Neural progenitor cell (in vitro differentiated cells): ENCODE measurements around the gene GPR162. TPM values are rescaled to one million over a fixed set of nuclear protein-coding genes. Genes with fewer than 3 reads are reported as not detected.

ENCODE experiments used
- DNase-seq: peaks from one replicate; pipeline ENCODE4 v3.0.0-alpha.2; 2016; ENCODE audit warnings: low spot score
- H2AFZ ChIP-seq: fragments of 200-600 bp; sonication (generic); replicated peaks from 2 replicates; pipeline ENCODE4 v1.6.1; 2016; ENCODE audit warnings: antibody characterized with exemption
- H3F3A ChIP-seq: fragments of 200-600 bp; sonication (generic); 2 replicates; pipeline ENCODE4 v1.6.1; 2016; ENCODE audit warnings: antibody characterized with exemption, low read depth
- H3K27ac ChIP-seq: fragments of 200-600 bp; sonication (generic); 2 replicates; pipeline ENCODE4 v1.5.1; 2016; ENCODE audit warnings: mild to moderate bottlenecking
- H3K27me3 ChIP-seq: fragments of 200-600 bp; sonication (generic); 2 replicates; pipeline ENCODE4 v1.6.1; 2016; ENCODE audit warnings: mild to moderate bottlenecking, moderate library complexity
- H3K36me3 ChIP-seq: fragments of 200-600 bp; sonication (generic); 2 replicates; pipeline ENCODE4 v1.5.1; 2016
- H3K4me1 ChIP-seq: fragments of 200-600 bp; sonication (generic); 2 replicates; pipeline ENCODE4 v1.6.1; 2016; ENCODE audit warnings: mixed run types
- H3K4me2 ChIP-seq: fragments of 200-600 bp; sonication (generic); 2 replicates; pipeline ENCODE4 v1.6.1; 2016
- H3K4me3 ChIP-seq: fragments of 200-600 bp; sonication (generic); 2 replicates; pipeline ENCODE4 v1.5.1; 2016
- H3K79me2 ChIP-seq: fragments of 200-600 bp; sonication (generic); 2 replicates; pipeline ENCODE4 v1.6.1; 2016; ENCODE audit warnings: low read depth
- H3K9ac ChIP-seq: fragments of 200-600 bp; sonication (generic); 2 replicates; pipeline ENCODE4 v1.6.1; 2016
- H3K9me3 ChIP-seq: fragments of 200-600 bp; sonication (generic); 2 replicates; pipeline ENCODE4 v1.5.1; 2016; ENCODE audit warnings: low read depth
- H4K20me1 ChIP-seq: fragments of 200-600 bp; sonication (generic); 2 replicates; pipeline ENCODE4 v1.6.1; 2016; ENCODE audit warnings: low read depth
- H3K27ac Mint-ChIP-seq: 3 replicates; pipeline ENCODE4 v1.8.0; 2021; ENCODE audit warnings: mixed read lengths
- H3K27me3 Mint-ChIP-seq: 2 replicates; pipeline ENCODE4 v1.8.0; 2022; ENCODE audit warnings: low read depth, mild to moderate bottlenecking, inconsistent platforms, moderate library complexity, mixed read lengths; ENCODE audit not compliant: insufficient read depth
- H3K36me3 Mint-ChIP-seq: 3 replicates; pipeline ENCODE4 v1.8.0; 2021; ENCODE audit warnings: mixed read lengths
- H3K4me1 Mint-ChIP-seq: 3 replicates; pipeline ENCODE4 v1.8.0; 2021; ENCODE audit warnings: mixed read lengths
- H3K4me3 Mint-ChIP-seq: 3 replicates; pipeline ENCODE4 v1.8.0; 2021; ENCODE audit warnings: mild to moderate bottlenecking, moderate library complexity, mixed read lengths
- H3K9me3 Mint-ChIP-seq: 3 replicates; pipeline ENCODE4 v1.8.0; 2020; ENCODE audit warnings: mixed read lengths
- CTCF ChIP-seq: fragments of 200-600 bp; sonication (generic); IDR thresholded peaks from 2 replicates; pipeline ENCODE4 v1.5.1; 2017; ENCODE audit warnings: antibody characterized with exemption, mild to moderate bottlenecking
- EZH2 ChIP-seq: fragments of 200-600 bp; sonication (generic); IDR thresholded peaks from 2 replicates; pipeline ENCODE4 v1.6.1; 2017; ENCODE audit warnings: antibody characterized with exemption, mild to moderate bottlenecking, moderate library complexity
- EZH2phosphoT487 ChIP-seq: fragments of 200-600 bp; sonication (generic); IDR thresholded peaks from 2 replicates; pipeline ENCODE4 v1.6.1; 2017; ENCODE audit warnings: antibody characterized with exemption
- total RNA-seq: library from RNA; depleted of rRNA; stranded (reverse); fragments of >200 nt; gene quantifications from 2 replicates; pipeline ENCODE4 v1.2.3, GENCODE V29; 2015; ENCODE audit warnings: low replicate concordance

Gene GPR162
- total RNA-seq, 1 donor from 2014 or later, result 10.0 TPM

DNA sequence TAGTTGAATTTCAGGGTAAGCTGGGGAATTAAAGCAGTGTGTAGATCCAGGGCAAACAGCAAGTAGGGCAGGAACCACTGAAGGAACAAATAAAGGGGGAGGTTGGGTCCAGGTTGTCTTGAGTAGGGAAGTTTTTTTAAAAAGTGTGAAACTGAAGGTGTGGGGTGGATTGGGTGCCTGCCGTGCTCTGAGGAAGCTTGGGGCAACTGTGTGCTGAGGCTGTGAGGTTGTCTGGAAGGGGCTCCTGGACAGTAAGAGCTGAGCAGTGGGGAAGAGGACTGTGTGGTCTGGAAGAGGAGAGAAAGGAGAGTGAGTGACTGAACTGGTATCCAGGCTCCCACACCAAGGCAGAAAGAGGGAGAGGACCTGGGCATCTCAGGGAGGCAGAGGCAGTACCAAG, 10.9 kb upstream of the GPR162 start:
- no peak overlapping the region for H3K27ac ChIP-seq
- no peaks in the 10 kb centered on the region for H3K27me3 ChIP-seq
- no peak for TF ChIP-seq CTCF
- TF ChIP-seq EZH2, result no peak
- no peak for TF ChIP-seq EZH2phosphoT487
- H3K9me3 ChIP-seq, result no peaks in the 10 kb centered on the region
- H3K4me3 Mint-ChIP-seq, result no peak overlapping the region
- H2AFZ ChIP-seq, result peak overlapping the region; percentile 20
- no peak overlapping the region for H3K4me2 ChIP-seq
- H3K4me3 ChIP-seq, result no peak overlapping the region
- no peaks in the 10 kb centered on the region for H3K36me3 Mint-ChIP-seq
- H3K4me1 Mint-ChIP-seq, result peaks cover 18% of the 10 kb centered on the region
- peaks cover 6% of the 10 kb centered on the region for H3F3A ChIP-seq
- no peaks in the 10 kb centered on the region for H3K36me3 ChIP-seq
- H4K20me1 ChIP-seq, result no peaks in the 10 kb centered on the region
- peaks cover 11% of the 10 kb centered on the region for H3K4me1 ChIP-seq
- H3K27ac Mint-ChIP-seq, result peak overlapping the region; percentile 51
- DNase-seq, result no peak
- no peaks in the 10 kb centered on the region for H3K9me3 Mint-ChIP-seq
- no peak overlapping the region for H3K9ac ChIP-seq
- no peaks in the 10 kb centered on the region for H3K79me2 ChIP-seq
- H3K27me3 Mint-ChIP-seq, result peaks cover 5% of the 10 kb centered on the region

- Histone ChIP-seq H4K20me1 (no peaks in the 10 kb centered on the region), H3K79me2 (no peaks in the 10 kb centered on the region), H3K9me3 (no peaks in the 10 kb centered on the region), H3K27me3 (no peaks in the 10 kb centered on the region), H3K4me2 (no peak overlapping the region), H3K36me3 (no peaks in the 10 kb centered on the region), H3K9ac (no peak overlapping the region), H2AFZ (no peak overlapping the region), H3K4me1 (peaks cover 16% of the 10 kb centered on the region), H3K27ac (no peak overlapping the region), H3F3A (peaks cover 14% of the 10 kb centered on the region), H3K4me3 (no peak overlapping the region)
- Mint-ChIP-seq H3K9me3 (no peaks in the 10 kb centered on the region), H3K4me1 (peaks cover 31% of the 10 kb centered on the region), H3K4me3 (no peak overlapping the region), H3K36me3 (no peaks in the 10 kb centered on the region), H3K27me3 (peaks cover 7% of the 10 kb centered on the region), H3K27ac (no peak overlapping the region)
- no peak for DNase-seq
- TF ChIP-seq CTCF (no peak), EZH2phosphoT487 (no peak), EZH2 (no peak)
Observed at GRCh38 chr12:6813363-6813762, 8.3 kb upstream of the GPR162 start.

DNA sequence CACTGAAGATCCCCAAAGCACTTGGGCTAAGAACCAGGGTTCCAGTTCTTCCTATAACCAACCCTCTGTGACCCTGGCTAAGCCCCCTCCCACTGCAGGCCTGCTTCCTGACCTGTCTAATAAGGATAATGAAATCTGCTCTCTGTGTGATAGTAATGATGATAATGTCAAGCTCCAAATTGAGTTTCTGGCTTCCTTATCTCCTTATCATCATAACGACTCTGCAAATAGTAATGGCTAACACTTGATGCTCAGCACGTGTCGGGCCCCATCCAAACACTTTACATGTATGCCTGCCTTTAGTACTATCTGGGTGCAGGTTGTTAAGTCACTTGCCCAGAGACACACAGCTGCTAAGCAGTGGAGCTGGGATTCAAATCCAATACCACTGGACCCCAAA, 5.0 kb upstream of the GPR162 start:
- H3K4me1 ChIP-seq, result peaks cover 34% of the 10 kb centered on the region
- H3K4me3 Mint-ChIP-seq, result peak overlapping the region; percentile 67
- no peaks in the 10 kb centered on the region for H4K20me1 ChIP-seq
- no peak overlapping the region for H3K27ac ChIP-seq
- H3K27me3 Mint-ChIP-seq, result peaks cover 12% of the 10 kb centered on the region
- no peaks in the 10 kb centered on the region for H3K36me3 Mint-ChIP-seq
- no peak overlapping the region for H3K27ac Mint-ChIP-seq
- peaks cover 43% of the 10 kb centered on the region for H3K4me1 Mint-ChIP-seq
- H3K9ac ChIP-seq, result no peak overlapping the region
- H3K4me3 ChIP-seq, result no peak overlapping the region
- H3K4me2 ChIP-seq, result no peak overlapping the region
- H3F3A ChIP-seq, result peaks cover 34% of the 10 kb centered on the region
- H2AFZ ChIP-seq, result no peak overlapping the region
- no peak for DNase-seq
- H3K9me3 ChIP-seq, result no peaks in the 10 kb centered on the region
- TF ChIP-seq EZH2phosphoT487 (no peak), EZH2 (no peak), CTCF (no peak)
- no peaks in the 10 kb centered on the region for H3K36me3 ChIP-seq
- H3K9me3 Mint-ChIP-seq, result no peaks in the 10 kb centered on the region
- H3K79me2 ChIP-seq, result no peaks in the 10 kb centered on the region
- H3K27me3 ChIP-seq, result no peaks in the 10 kb centered on the region
